HG03280 (cell line): ENCODE results near the gene ERVFRD-1.

Source experiments
- ATAC-seq: cut with Tn5 transposase; IDR thresholded peaks from one replicate; pipeline ENCODE4 v1.9.1; 2021; ENCODE audit warnings: mild to moderate bottlenecking, moderate library complexity; ENCODE audit not compliant: unreplicated experiment

Gene ERVFRD-1, protein sequence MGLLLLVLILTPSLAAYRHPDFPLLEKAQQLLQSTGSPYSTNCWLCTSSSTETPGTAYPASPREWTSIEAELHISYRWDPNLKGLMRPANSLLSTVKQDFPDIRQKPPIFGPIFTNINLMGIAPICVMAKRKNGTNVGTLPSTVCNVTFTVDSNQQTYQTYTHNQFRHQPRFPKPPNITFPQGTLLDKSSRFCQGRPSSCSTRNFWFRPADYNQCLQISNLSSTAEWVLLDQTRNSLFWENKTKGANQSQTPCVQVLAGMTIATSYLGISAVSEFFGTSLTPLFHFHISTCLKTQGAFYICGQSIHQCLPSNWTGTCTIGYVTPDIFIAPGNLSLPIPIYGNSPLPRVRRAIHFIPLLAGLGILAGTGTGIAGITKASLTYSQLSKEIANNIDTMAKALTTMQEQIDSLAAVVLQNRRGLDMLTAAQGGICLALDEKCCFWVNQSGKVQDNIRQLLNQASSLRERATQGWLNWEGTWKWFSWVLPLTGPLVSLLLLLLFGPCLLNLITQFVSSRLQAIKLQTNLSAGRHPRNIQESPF

DNA sequence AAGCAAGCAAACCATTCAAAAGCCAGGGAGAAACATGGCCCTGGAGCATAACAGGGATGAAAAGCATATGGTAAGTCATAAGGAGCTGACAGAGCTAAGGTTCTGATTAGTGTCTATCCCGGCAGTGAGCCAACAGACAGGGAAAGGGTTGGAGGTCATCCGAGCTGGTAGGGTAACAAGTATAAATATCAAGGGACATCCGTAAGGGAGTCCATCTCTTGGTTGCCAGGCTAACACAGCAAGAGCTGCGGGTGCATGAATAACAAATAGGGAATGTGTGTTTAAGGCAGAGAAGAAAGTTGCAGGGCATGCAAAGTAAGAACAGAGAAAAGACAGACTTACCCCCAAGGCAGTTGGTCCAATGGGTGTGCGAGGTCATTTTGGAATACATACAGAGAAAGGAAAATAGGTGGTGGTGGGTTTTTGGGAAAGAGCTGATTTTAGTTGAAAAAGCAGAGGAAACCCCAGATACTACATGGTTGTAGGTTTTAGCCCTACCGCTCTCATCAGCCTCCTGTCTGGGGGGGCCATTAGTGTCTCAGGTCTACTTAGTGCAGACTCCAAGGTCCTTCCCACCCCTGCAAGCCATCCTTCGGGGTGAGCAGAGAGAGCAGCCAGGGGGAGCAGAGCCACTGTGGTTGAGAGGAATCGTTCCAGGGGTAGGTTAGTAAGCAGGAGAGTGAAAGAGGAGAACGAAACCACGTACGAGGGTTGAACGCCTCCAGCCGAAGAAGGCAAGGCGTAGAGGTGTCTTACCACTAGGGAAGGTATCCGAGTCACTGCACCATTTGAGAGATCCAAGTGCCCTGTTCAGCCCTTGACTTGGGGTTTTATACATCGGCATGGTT, at the start of gene ERVFRD-1:
Gene ERVFRD-1, minus strand, starts transcription at position 805 of the 848 bp plus-strand sequence. CDS start 6,415 bp downstream, outside the sequence.
- no peak for ATAC-seq

DNA sequence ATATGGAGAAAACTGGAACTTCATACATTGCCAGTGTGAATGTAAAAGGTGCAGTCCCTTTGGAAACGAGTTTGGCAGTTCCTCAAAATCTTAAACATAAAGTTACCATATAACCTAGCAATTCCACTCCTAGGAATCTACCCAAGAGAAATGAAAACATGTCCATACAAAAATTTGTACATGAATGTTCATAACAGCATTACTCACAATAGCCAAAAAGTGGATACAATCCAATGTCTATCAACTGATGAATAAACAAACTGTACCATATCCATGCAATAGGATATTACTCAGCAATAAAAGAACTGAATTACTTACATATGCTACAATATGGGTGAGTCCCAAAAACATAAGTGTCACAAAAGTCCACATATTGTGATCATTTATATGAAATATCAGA, 48.7 kb upstream of the ERVFRD-1 start:
- ATAC-seq: no peak

DNA sequence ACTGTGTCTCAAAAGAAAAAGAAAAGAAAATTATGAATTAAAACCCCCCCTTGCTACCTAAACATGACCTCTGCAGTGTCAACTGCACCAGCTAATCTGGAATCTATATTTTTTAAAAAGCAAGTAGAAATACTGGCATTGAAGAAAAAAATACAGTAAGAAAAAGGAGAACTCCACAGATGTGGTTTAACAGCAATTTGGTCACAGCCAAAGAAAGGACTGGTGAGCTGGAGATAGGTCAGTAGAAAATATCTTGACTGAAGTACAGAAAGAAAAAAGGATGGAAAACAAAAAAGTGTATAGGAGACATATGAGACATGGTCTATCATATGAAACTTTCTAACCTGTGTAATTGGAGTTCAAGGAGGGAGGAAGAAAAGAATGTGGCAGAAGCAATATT, 44.1 kb upstream of the ERVFRD-1 start:
- no peak for ATAC-seq

DNA sequence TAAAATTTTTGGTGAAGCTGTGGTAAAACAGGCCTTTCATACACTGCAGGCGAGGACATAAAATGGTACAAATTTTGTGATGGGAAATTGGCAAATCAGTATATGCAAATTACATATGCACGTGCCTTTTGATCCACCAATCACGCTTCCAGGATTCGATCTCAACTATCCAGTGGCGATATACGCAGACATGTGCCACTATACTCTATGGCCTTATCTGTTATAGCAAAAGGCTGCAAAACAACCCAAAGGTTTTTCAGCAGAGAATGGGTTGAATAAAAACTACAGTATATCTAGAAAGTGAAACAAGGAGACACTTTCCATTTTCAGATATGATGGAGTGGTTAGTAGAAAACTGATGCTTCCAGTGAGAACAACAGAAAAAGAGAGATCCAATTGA, 41.9 kb upstream of the ERVFRD-1 start:
- ATAC-seq: no peak

DNA sequence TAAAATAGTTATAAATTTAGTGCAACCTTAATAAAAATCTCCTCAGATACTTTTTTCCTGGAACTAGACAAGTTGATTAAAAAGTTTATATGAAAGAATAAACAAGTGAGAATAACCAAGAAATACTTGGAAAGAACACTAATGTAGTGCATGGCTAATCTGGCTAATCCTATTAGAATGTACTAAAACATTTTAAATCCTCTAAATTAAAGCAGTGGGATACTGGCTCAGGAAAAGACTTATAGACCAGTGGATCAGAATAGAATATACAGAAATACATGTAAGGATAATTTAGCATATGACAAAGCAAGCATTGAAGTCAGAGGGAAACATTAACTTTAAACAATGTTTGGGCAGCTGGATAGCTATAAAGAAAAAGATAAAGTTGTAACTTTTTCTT, 41.1 kb upstream of the ERVFRD-1 start:
- no peak for ATAC-seq

DNA sequence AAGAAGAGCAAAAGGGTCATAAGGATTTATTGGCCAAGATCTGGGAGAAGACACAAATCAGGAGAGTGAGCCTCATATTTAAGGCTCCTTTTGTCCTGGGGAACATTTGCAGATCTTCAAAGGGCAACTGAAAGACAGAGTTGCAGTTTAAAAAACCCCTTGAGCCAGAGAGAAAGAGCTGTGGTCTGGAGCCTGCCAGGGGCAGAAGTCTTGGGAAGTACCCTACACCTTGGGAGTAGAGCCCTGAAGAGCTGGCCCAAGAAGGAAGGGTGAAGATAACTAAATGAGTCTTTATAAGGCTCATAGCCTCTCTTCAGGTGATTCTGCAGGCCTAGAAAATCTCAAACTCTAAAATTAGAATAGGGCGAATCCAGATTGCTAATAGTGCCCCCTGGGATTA, 40.0 kb upstream of the ERVFRD-1 start:
- ATAC-seq: no peak

DNA sequence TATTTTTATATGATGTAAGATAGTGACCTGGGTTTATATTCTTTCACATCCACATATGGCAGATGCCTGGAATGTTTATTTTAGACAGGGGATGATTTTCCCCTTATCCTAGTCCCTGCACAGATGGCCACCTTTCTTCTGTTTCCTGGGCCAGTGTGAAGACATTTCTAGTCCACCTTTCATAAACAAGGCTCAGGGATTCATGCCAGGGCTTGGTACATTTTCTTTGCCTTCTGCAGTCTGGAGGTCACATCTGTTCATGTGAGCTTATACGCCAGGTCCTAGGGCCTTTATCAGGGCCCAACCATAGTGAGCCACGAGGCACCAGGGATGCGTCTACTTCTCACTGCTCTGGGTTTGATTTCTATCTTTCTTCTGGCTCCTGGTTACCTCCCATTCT, 38.0 kb upstream of the ERVFRD-1 start:
- ATAC-seq: no peak

DNA sequence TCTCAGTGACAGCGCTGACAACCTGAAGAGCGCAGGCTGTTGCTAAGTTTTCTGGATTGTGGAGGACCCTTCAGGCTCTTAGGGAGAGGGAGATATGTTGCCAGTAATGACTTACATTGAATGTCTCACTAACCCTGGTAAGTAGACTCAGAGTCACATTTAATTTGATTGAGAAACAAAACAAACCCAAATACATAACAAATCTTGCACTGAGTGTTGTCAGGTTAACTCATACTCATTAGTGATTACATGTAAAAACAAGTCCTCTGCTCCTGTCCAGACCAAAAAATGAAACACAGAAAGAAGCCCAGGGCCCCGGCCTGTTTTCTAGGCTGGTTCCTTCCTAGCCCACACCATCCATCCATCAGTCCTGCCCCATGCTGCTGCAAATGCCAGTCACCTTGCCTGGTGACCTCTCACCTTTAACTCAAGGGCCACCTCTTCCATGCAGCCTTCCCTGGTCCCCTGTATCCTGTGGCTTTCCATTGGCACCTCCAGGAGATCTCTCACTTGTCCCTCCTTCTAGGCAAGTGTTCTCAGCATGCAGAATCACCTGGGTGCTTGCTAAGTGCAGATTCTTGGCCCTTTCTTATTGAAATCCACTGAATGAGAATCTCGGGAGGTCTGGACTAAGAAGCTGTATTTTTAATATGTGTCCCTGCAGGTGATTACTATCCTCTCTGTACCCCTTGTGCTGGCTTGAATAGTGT, 34.7 kb upstream of the ERVFRD-1 start:
- ATAC-seq: no peak

DNA sequence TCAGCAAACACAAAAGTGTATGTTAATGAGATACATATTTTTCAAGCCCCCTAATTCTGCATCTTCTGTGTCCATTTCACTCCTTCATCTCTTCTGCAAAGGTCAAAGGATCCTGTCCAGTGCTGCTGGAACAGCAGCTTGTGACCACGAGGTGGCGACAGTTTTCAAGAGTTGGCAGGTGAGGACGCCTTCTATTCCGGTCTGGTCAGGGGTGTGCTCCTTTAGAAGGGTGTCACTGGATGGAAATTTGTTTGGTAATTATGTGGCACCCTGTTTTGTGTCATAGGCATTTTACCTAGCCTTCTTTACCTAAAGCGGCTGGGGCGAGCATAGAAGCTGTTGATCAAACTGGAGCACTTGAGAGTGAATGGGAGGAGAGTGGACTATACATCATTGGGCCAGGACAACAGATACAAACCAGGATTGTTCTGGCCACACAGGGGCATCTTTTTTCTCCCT, 32.9 kb upstream of the ERVFRD-1 start:
- peak; percentile 82 for ATAC-seq

DNA sequence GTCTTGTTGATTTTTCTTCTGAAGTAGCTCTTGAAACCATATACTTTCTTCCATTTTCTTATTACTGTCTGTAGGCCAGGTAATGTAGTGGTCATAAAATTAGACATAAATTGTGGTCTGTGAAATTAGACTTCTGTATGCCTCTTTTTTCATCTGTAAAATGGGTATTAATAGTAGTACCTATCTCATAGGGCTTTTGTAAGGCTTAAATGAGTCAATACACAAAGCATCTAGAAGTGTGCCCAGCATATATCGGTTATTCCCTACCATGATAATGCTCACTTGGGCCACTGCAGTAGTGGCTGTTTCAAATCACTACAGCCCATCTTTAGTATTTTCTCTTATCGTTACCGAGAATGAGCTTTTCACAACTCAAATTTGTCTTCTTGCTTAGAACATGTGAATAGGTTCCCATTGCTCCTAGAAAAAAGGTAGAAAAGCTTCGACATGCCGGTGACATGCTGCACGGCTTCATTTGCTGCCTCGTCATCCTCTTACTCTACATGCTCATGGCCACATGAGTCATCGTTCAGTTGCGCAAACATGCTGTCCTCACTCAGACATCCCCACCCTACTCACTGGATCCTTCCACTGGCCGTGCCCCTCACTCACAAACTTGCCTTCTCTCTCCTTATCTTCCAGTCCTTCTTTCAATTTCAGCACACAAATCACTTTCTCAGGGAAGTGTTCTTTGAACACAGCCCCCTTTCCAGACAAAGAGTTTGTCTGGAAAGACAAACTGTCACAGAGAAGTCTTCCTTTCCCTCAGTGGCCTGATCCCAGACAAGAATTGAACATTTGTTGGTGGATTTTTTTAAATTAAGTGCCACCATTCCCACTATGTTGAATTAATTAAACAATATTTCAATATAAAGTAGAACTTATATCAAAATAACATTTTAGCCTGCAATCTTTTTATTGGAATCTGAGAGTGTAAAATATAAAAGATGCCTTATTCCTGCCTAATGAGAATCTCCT, 32.2 kb upstream of the ERVFRD-1 start:
- no peak for ATAC-seq

DNA sequence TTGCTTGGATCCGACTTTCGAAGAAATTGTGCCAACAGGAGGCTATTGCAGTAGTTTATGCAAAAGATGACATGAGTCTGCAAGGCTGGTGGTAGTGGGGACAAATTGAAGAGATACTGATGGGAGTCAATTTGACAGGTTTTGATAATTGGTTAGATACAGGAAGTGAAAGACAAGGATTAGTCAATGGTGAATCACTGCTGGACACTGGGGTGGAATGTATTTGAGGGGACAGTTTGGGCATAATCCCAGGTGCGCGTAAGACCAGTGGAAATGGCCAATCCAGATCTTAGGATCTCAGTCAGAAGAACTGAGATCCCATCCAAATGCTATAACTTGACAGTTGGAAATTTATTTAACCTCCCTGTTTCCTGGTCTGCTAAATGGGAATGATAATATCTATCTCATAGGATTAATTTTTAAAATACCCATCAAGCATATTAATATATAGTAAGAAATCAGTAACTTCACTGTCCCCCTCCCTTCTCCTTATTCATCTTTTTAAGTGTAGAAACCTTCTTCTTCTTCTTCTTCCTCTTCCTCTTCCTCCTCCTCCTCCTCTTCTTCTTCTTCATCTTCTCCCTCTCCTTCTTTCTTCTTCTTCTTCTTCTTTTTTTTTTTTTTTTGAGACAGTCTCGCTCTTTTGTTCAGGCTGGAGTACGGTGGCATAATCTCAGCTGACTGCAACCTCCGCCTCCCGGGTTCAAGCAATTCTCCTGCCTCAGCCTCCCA, 30.9 kb upstream of the ERVFRD-1 start:
- ATAC-seq: no peak

DNA sequence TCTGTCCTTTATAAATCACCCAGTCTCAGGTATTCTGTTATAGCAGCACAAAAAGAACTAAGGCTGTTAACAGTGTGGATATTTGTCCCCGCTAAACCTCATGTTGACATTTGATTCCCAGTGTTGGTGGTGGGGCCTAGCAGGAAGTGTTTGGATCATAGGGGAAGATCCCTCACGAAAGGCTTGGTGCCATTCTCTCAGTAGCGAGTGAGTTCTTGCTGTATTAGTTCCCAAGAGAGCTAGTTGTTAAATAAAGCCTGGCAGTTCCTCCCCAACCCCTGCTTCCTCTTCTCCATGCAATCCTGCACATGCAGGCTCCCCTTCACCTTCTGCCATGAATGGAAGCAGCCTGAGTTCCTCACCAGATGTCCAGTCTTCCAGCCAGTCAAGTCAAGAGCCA, 29.8 kb upstream of the ERVFRD-1 start:
- ATAC-seq: no peak

DNA sequence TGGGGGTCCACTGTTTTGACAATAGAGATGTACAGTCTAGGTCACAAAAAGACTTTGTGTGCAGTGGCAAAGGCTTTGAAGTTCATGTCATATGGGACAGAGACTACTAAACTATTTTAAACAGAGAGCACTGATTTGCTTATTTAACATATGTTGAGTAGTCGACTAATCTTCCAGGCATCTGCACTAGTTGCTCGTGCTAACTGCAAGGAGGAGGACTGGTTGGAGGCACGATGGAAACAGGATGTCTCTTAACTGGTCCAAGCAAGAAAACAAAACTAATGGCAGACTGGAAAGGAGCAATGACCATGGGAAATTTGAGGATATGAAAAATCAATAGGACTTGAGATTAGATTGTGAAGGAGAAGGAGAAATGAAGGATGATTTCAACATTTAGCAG, 28.5 kb upstream of the ERVFRD-1 start:
- no peak for ATAC-seq

DNA sequence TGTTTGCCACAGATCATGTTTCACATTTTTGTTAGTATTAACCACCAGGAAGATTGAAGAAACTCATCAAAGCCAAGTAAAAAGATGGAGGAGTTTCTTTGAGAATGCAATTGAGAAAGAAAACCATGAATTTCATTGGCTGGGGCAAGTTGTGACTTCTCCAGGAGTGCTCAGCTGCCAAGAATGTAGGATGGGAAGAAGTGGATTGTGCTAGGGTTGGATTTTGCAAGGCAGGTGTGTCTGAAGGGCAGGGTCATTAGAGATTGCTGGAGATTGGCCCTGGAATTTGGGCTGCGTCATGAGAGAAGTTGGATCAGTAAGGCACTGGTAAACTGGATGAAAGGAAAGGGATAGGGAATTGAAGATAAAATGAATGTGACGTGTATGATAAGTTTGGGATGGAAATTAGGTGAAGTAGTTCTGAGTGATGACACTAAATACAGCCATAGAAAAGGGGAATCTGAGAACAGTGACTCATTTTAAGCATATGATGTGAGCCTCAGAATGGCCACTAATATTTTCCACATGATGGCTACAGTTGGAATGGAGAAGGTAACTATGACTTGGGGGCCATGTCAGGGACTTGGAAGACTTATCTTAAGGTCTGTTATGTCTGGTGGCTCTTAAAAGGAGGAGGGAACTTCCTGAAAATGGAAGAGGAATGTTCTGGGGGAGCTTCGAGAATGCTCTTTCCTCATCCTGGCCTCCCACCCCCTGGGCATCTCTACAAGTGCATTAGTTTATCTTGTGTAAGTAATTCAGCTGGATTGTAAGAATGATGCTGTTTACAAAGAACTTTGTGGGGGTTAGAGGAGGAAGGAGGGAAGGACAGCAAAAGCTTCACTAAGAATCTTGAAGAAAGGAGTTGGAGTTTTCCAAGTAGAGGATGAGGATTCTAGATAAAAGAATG, 27.8 kb upstream of the ERVFRD-1 start:
- no peak for ATAC-seq

DNA sequence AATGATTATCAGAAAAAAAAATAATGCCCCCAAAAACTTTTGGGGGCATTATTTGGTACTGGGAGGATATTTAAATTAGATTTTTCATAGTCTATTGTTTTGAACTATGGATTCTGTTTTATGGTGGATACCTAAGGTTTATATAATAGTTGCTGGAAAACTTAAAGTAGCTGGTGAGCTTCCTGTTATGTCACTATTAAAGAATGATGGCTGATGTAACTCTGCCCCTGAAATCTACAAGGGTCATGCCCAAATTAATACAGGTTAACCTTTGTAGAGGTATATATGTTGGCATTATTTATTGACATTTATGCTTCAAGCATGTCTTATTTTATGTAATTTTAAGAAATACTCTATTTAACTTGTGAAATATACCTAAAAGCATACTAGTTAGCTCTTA, 25.3 kb upstream of the ERVFRD-1 start:
- ATAC-seq: no peak

DNA sequence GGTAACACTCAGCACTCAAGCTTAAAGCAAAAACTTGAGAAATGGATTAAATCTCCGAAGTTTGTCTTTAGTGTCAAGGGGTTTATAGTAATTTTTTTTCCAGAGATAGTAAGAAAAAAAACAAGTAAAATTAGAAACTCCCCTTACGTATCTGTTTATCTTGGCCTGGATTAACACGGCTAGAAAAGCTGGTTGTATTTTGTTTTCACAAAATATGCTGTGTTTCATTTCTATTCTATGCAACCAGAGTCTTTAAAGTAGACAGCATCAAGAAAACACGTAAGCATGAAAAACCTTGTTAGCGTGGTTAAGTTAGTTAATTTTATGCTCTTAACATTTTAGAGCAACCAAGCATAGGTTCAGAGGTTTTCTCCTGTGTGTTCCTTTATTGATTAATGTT, 21.8 kb upstream of the ERVFRD-1 start:
- no peak for ATAC-seq

DNA sequence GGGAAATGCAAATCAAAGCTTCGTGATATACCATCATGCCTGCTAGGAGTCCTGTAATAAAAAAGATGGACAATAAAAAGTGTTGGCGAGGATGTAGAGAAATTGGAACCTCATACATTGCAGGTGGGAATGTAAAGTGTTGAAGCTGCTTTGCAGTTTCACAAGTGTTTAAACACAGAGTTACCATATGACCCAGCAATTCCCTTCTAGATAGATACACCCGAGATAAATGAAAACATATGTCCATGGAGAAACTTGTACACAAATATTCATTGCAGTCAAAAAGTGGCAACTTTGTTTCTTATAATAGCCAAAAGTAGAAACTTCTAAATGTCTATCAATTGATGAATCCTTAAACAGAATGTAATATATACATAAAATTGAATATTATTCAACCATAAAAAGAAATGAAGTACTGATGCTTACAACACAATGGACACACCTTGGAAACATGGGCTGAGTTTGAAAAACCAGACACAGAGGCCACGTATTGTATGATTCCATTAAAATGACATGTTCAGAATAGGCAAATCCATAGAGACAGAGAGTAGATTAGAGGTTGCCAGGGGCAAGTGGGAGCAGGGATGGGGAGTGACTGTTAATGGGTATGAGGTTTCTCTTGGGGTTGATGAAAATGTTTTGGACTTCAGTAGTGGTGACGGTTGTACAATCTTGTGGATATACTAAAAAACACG, 20.8 kb upstream of the ERVFRD-1 start:
- no peak for ATAC-seq

DNA sequence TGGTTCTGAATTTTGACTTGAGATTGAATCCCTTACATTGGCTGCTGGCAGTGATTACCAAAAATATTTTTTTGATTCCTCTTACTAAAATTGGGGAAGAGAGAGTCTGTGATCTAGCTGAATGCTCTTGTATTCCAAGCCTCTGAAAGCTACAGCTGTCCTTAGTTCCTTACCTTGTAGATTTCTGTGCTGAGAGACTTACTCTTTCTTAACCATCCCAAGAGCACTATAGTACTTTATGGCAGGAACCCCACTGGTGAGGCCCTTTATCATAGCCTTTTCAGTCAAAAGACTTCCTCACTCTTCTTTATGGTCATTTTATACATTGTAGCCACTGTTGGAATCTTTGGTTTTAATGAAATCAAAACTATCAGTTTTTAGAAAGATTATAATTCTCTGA, 19.1 kb upstream of the ERVFRD-1 start:
- ATAC-seq: no peak
